IMR-90 (cell line): ENCODE measurements around the gene MAPKAP1. TPM values are rescaled to one million over a fixed set of nuclear protein-coding genes. Genes with fewer than 3 reads are reported as not detected.

Source experiments
- ATAC-seq: fragments of 200-7000 bp; cut with Tn5 transposase; 2 replicates; pipeline ENCODE4 v1.9.1; 2020; ENCODE audit warnings: low read depth, mild to moderate bottlenecking, moderate library complexity
- BruUV-seq: library from RNA; stranded (reverse); fragments of 400-500 nt; replicated peaks from 2 replicates; lab custom pipeline; 2021; lab: Mats Ljungman, UMichigan
- CTCF ChIA-PET: fragments of 300-600 bp; formaldehyde crosslinking; extraction: SDS; loops from one replicate; lab custom pipeline; 2021; ENCODE audit warnings: antibody characterized with exemption; lab: Yijun Ruan, JAX
- POLR2A ChIA-PET: fragments of 300-600 bp; sonication (Branson Sonifier 250); formaldehyde crosslinking; loops from one replicate; lab custom pipeline; 2022; ENCODE audit warnings: antibody characterized with exemption; ENCODE audit not compliant: unreplicated experiment; lab: Charles Lee
- DNase-seq: peaks from one replicate; pipeline ENCODE4 v3.0.0; 2013
- H2AFZ ChIP-seq: replicated peaks from 2 replicates; pipeline ENCODE3; 2013; ENCODE audit warnings: low read length, mild to moderate bottlenecking; ENCODE audit not compliant: poor library complexity
- H2AK5ac ChIP-seq: 2 replicates; pipeline ENCODE4 v1.6.1; 2013; ENCODE audit warnings: low read depth, low read length, inconsistent platforms
- H2AK9ac ChIP-seq: replicated peaks from 2 replicates; pipeline ENCODE3; 2013; ENCODE audit warnings: mild to moderate bottlenecking, low read depth, low read length, moderate library complexity; ENCODE audit not compliant: poor library complexity
- H2BK120ac ChIP-seq: 2 replicates; pipeline ENCODE4 v1.6.1; 2013; ENCODE audit warnings: low read depth, low read length, inconsistent platforms
- H2BK15ac ChIP-seq: 3 replicates; pipeline ENCODE4 v1.6.1; 2013; ENCODE audit warnings: low read depth, low read length, inconsistent platforms
- H2BK20ac ChIP-seq: 2 replicates; pipeline ENCODE4 v1.6.1; 2013; ENCODE audit warnings: low read depth, mild to moderate bottlenecking, inconsistent platforms, low read length, moderate library complexity
- H2BK5ac ChIP-seq: 2 replicates; pipeline ENCODE4 v1.6.1; 2013; ENCODE audit warnings: mild to moderate bottlenecking, low read depth, low read length, inconsistent platforms; ENCODE audit not compliant: poor library complexity, severe bottlenecking
- H3K14ac ChIP-seq: replicated peaks from 2 replicates; pipeline ENCODE4 v1.6.1; 2013; ENCODE audit warnings: low read depth, low read length, inconsistent platforms
- H3K18ac ChIP-seq: 2 replicates; pipeline ENCODE4 v1.6.1; 2013; ENCODE audit warnings: low read depth, low read length, control low read depth
- H3K23ac ChIP-seq: 2 replicates; pipeline ENCODE4 v1.6.1; 2013; ENCODE audit warnings: low read depth, low read length, inconsistent platforms
- H3K27ac ChIP-seq: 2 replicates; pipeline ENCODE4 v1.5.1; 2013; ENCODE audit warnings: mild to moderate bottlenecking, control low read depth, low read length; ENCODE audit not compliant: insufficient read depth
- H3K27me3 ChIP-seq: 2 replicates; pipeline ENCODE4 v1.6.1; 2013; ENCODE audit warnings: low read length; ENCODE audit not compliant: control insufficient read depth, insufficient read depth
- H3K36me3 ChIP-seq: 2 replicates; pipeline ENCODE4 v1.6.1; 2013; ENCODE audit warnings: low read length, mixed read lengths; ENCODE audit not compliant: control insufficient read depth, insufficient read depth
- H3K4ac ChIP-seq: 2 replicates; pipeline ENCODE4 v1.6.1; 2013; ENCODE audit warnings: low read depth, low read length, inconsistent platforms
- H3K4me1 ChIP-seq: 2 replicates; pipeline ENCODE4 v1.6.1; 2013; ENCODE audit warnings: low read length, mixed read lengths; ENCODE audit not compliant: control insufficient read depth, insufficient read depth
- H3K4me2 ChIP-seq: 2 replicates; pipeline ENCODE4 v1.6.1; 2013; ENCODE audit warnings: low read depth, mild to moderate bottlenecking, control low read depth, low read length, moderate library complexity
- H3K4me3 ChIP-seq: 2 replicates; pipeline ENCODE4 v1.5.1; 2013; ENCODE audit warnings: low read depth, mild to moderate bottlenecking, control low read depth, low read length, moderate library complexity; ENCODE audit not compliant: insufficient read depth
- H3K56ac ChIP-seq: 2 replicates; pipeline ENCODE4 v1.6.1; 2013; ENCODE audit warnings: low read length, inconsistent platforms; ENCODE audit not compliant: insufficient read depth; ENCODE audit errors: extremely low read depth
- H3K79me1 ChIP-seq, 2 experiments: 2 replicates each; pipeline ENCODE4 v1.6.1; 2013; ENCODE audit warnings: low read length in 2 of 2, inconsistent platforms in 1 of 2, low read depth in 1 of 2
- H3K9ac ChIP-seq: 2 replicates; pipeline ENCODE4 v1.6.1; 2013; ENCODE audit warnings: low read depth, low read length, control low read depth
- H3K9me1 ChIP-seq: 2 replicates; pipeline ENCODE4 v1.6.1; 2013; ENCODE audit warnings: low read length, inconsistent platforms; ENCODE audit not compliant: insufficient read depth
- H3K9me3 ChIP-seq: 2 replicates; pipeline ENCODE4 v1.6.1; 2013; ENCODE audit warnings: low read length; ENCODE audit not compliant: control insufficient read depth, insufficient read depth
- H4K20me1 ChIP-seq: 2 replicates; pipeline ENCODE4 v1.6.1; 2013; ENCODE audit warnings: low read length, inconsistent platforms; ENCODE audit not compliant: insufficient read depth
- H4K5ac ChIP-seq: 2 replicates; pipeline ENCODE4 v1.6.1; 2013; ENCODE audit warnings: mild to moderate bottlenecking, low read depth, low read length, control low read depth
- H4K8ac ChIP-seq, 2 experiments: 2 replicates each; pipeline ENCODE4 v1.6.1; 2013; ENCODE audit warnings: low read depth in 2 of 2, low read length in 2 of 2, control low read depth in 1 of 2, inconsistent platforms in 1 of 2
- H4K91ac ChIP-seq: 2 replicates; pipeline ENCODE4 v1.6.1; 2013; ENCODE audit warnings: low read depth, low read length, inconsistent platforms; ENCODE audit not compliant: insufficient read depth
- BHLHE40 ChIP-seq: fragments of 150-350 bp; IDR thresholded peaks from 2 replicates; pipeline ENCODE4 v1.6.1; 2016; ENCODE audit warnings: mild to moderate bottlenecking, low read depth, low read length
- FOS ChIP-seq: fragments of 150-350 bp; IDR thresholded peaks from 2 replicates; pipeline ENCODE4 v1.6.1; 2016; ENCODE audit warnings: low read depth, low read length
- MAZ ChIP-seq: IDR thresholded peaks from 2 replicates; pipeline ENCODE4 v1.6.1; 2012; ENCODE audit warnings: low read depth, mild to moderate bottlenecking, low read length, improper control_type of control experiment, moderate library complexity, borderline replicate concordance
- POLR2A ChIP-seq: IDR thresholded peaks from 2 replicates; pipeline ENCODE4 v1.6.1; 2012; ENCODE audit warnings: mild to moderate bottlenecking, low read depth, low read length
- RCOR1 ChIP-seq: IDR thresholded peaks from 2 replicates; pipeline ENCODE4 v1.6.1; 2012; ENCODE audit warnings: mild to moderate bottlenecking, low read length, improper control_type of control experiment; ENCODE audit not compliant: insufficient replicate concordance
- RFX5 ChIP-seq: IDR thresholded peaks from 2 replicates; pipeline ENCODE4 v1.8.0; 2012; ENCODE audit warnings: low read depth, mild to moderate bottlenecking, low read length, moderate library complexity
- WGBS, 2 experiments: methylation state at CpG; one replicate each; pipeline versions ENCODE4 v1.1.5 to v1.1.7; 2013; ENCODE audit warnings: missing lambda C conversion rate in 2 of 2; ENCODE audit not compliant: insufficient read length in 1 of 2; ENCODE audit errors: extremely low coverage in 2 of 2; 5-methylcytosine and 5-hydroxymethylcytosine counted together
- dilution Hi-C: fragments of 300-500 bp; cut with HindIII; formaldehyde crosslinking; loops from one replicate; pipeline ENCODE4 v1.14.3; 2018; ENCODE audit warnings: low sequenced_read_pairs; ENCODE audit not compliant: unreplicated experiment
- in situ Hi-C: fragments of 300-500 bp; cut with MboI; formaldehyde crosslinking; loops from 3 replicates; pipeline ENCODE4 v1.14.3; 2019; ENCODE audit warnings: low sequenced_read_pairs, inconsistent platforms, mixed read lengths
- intact Hi-C: fragments of 100-400 bp; cut with micrococcal nuclease; formaldehyde crosslinking; loops from 2 replicates; pipeline ENCODE4 v1.10.0; 2022
- polyA plus RNA-seq, 3 experiments: library from polyadenylated mRNA; depleted of rRNA; stranded (reverse); fragments of >200 nt; gene quantifications; 2 replicates each; pipeline ENCODE4 v1.2.3, GENCODE V29; 2012; ENCODE audit warnings: low replicate concordance in 1 of 3
- total RNA-seq: library from RNA; depleted of rRNA; stranded (reverse); fragments of >200 nt; gene quantifications from 2 replicates; pipeline ENCODE4 v1.2.3, GENCODE V29; 2012

The MAPKAP1 gene
- total and polyA plus RNA-seq, 2 of the 4 experiments (the other 2 are of a cell fraction): 87.2 to 158 TPM

- Histone ChIP-seq H2BK120ac (no peak overlapping the region), H3K56ac (no peak overlapping the region), H3K4ac (no peak overlapping the region), H4K5ac (no peak overlapping the region), H3K4me2 (no peak overlapping the region), H3K27me3 (no peaks in the 10 kb centered on the region; the same call in 1 of the 2 replicates), H2AK5ac (no peak overlapping the region; the same call in 1 of the 2 replicates), H2AFZ (no peak overlapping the region), H3K18ac (no peak overlapping the region), H3K36me3 (no peaks in the 10 kb centered on the region), H3K23ac (no peak overlapping the region), H3K9me1 (no peaks in the 10 kb centered on the region; the same call in 1 of the 2 replicates), H2BK5ac (no peak overlapping the region), H4K91ac (no peak overlapping the region), H2BK20ac (no peak overlapping the region), H2BK15ac (no peak overlapping the region), H3K79me1 (no peaks in the 10 kb centered on the region), H3K4me1 (no peaks in the 10 kb centered on the region), H3K27ac (no peak overlapping the region), H4K20me1 (no peaks in the 10 kb centered on the region), H3K14ac (no peak overlapping the region), H3K9me3 (no peaks in the 10 kb centered on the region), H4K8ac (no peak overlapping the region), H2AK9ac (peak overlapping the region; percentile 24), H3K4me3 (no peak overlapping the region), H3K9ac (no peak overlapping the region)
- no peak for ATAC-seq
- ChIA-PET CTCF (no interaction called here), POLR2A (interaction anchor here (0.6 kb wide), 1 partner anchor 902 kb away, joined by 3 read pairs; no protein-coding TSS in a partner anchor)
- in situ Hi-C loops (no loop called here), intact Hi-C loops (no loop called here), dilution Hi-C loops (no loop called here)
- no CpG with 5 or more reads among the region's 17 CpGs for WGBS, 2 experiments
- TF ChIP-seq RFX5: no peak
- TF ChIP-seq BHLHE40: no peak
- TF ChIP-seq POLR2A: no peak
- no peak for TF ChIP-seq FOS
- TF ChIP-seq RCOR1: no peak
- no peak for TF ChIP-seq MAZ
- BruUV-seq: no TSS peak
- no peak for DNase-seq
These were observed 280.1 kb downstream of the MAPKAP1 start for GRCh38 chr9:125426926-125427325.
